ENCODE data around the gene STK32B. TPM values are rescaled to one million over a fixed set of nuclear protein-coding genes. Genes with fewer than 3 reads are reported as not detected.

STK32B gene
- total and polyA plus RNA-seq, 2 experiments from 2014 or later: 0.71 to 2.3 TPM

GRCh38 chr4:5387457-5387856, 336.2 kb downstream of the STK32B start:
- no peaks in the 10 kb centered on the region for H3K4me1 ChIP-seq (ENCODE audit: insufficient read depth)
- peak; percentile 76 for ATAC-seq
- no peaks in the 10 kb centered on the region for H3K27me3 ChIP-seq (ENCODE audit: insufficient read depth)
- H3K79me2 ChIP-seq (replicated peaks; ENCODE audit: insufficient read depth): no peaks in the 10 kb centered on the region
- peak; percentile 33 for DNase-seq (ENCODE audit: low spot score)
- no peak overlapping the region for H3K4me3 ChIP-seq
- no peak overlapping the region for H3K4me2 ChIP-seq
- H2AFZ ChIP-seq: no peak overlapping the region
- peaks cover 1% of the 10 kb centered on the region for H3K27me3 Mint-ChIP-seq (ENCODE audit: insufficient read depth, low read depth, poor library complexity)
- no peaks in the 10 kb centered on the region for H3K4me1 Mint-ChIP-seq
- no peaks in the 10 kb centered on the region for H3F3A ChIP-seq (replicated peaks; ENCODE audit: low read depth)
- H3K9me3 Mint-ChIP-seq: 0 out of 3 replicates have a peak, but pooled peaks cover under 1% of the 10 kb centered on the region
- TF ChIP-seq CTCF (conservative IDR thresholded peaks at IDR 0.05; ENCODE audit: low read depth in 2 of 2) (peak; percentile 26 to 47; a peak in 3 of 4 replicates), EZH2phosphoT487 (IDR thresholded peaks at IDR 0.05; ENCODE audit: unreplicated experiment) (no peak)
- no peaks in the 10 kb centered on the region; the same call in 2 of the 3 replicates for H3K36me3 Mint-ChIP-seq (ENCODE audit: low read depth)
- H3K36me3 ChIP-seq (ENCODE audit: insufficient read depth): no peaks in the 10 kb centered on the region
- H4K20me1 ChIP-seq (replicated peaks; ENCODE audit: insufficient read depth): no peaks in the 10 kb centered on the region
- no peak overlapping the region for H3K27ac ChIP-seq (ENCODE audit: low read depth)
- H3K9me2 ChIP-seq (ENCODE audit: insufficient read depth): no peaks in the 10 kb centered on the region
- no peak overlapping the region for H3K4me3 Mint-ChIP-seq
- no peak overlapping the region for H3K27ac Mint-ChIP-seq

- no peaks in the 10 kb centered on the region for H3K36me3 ChIP-seq (ENCODE audit: insufficient read depth)
- Mint-ChIP-seq H3K27ac (no peak overlapping the region), H3K4me3 (no peak overlapping the region), H3K4me1 (peaks cover 4% of the 10 kb centered on the region; the same call in 2 of the 3 replicates), H3K9me3 (peaks cover 4% of the 10 kb centered on the region; the same call in 2 of the 3 replicates), H3K27me3 (ENCODE audit: insufficient read depth, low read depth, poor library complexity) (peaks cover 2% of the 10 kb centered on the region), H3K36me3 (ENCODE audit: low read depth) (no peaks in the 10 kb centered on the region)
- H3K27ac ChIP-seq (ENCODE audit: low read depth): no peak overlapping the region
- no peaks in the 10 kb centered on the region for H4K20me1 ChIP-seq (replicated peaks; ENCODE audit: insufficient read depth)
- DNase-seq (ENCODE audit: low spot score): peak; percentile 14
- H2AFZ ChIP-seq: no peak overlapping the region
- no peaks in the 10 kb centered on the region for H3K79me2 ChIP-seq (replicated peaks; ENCODE audit: insufficient read depth)
- peak in 1 of 2 experiments; percentile 44; a peak in 2 of 4 replicates for TF ChIP-seq CTCF (conservative IDR thresholded peaks at IDR 0.05; ENCODE audit: low read depth in 2 of 2)
- TF ChIP-seq REST (IDR thresholded peaks at IDR 0.05; ENCODE audit: unreplicated experiment): no peak
- no peaks in the 10 kb centered on the region for H3K27me3 ChIP-seq (ENCODE audit: insufficient read depth)
- H3F3A ChIP-seq (replicated peaks; ENCODE audit: low read depth): no peaks in the 10 kb centered on the region
- ATAC-seq: no peak
- H3K4me1 ChIP-seq (ENCODE audit: insufficient read depth): no peaks in the 10 kb centered on the region
- H3K9me2 ChIP-seq (ENCODE audit: insufficient read depth): no peaks in the 10 kb centered on the region
- no peak overlapping the region for H3K4me3 ChIP-seq
- H3K4me2 ChIP-seq: no peak overlapping the region
Measured at GRCh38 chr4:5389756-5390310, 338.6 kb downstream of the STK32B start.
